ENCODE measurements around the gene MED8. TPM values are rescaled to one million over a fixed set of nuclear protein-coding genes. Genes with fewer than 3 reads are reported as not detected.

Gene MED8
- total and polyA plus RNA-seq, 2 experiments from 2014 or later = 16.6 to 25.7 TPM

DNA sequence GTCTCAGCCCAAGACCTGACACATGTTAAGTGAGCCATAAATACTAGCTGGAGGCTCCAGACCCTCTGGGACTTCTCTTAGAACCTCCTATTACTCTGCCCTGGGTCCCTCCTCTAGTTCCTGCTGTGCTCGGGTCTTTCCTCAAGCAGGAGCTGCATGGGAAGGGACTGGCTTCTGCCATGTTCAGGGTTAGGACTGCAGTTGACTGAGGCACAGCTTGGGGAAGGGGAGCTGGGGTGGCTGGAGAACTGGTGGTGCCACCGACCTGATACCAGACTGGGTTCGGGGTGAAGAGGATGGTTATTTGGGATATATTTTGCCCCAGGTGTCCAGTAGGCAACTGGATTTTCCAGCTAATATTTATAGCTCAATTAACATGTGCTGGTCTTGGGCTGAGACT lies 48.4 kb upstream of the MED8 start:
- no peak overlapping the region for H3K4me3 ChIP-seq
- H3K4me1 Mint-ChIP-seq = peaks cover 7% of the 10 kb centered on the region
- H3K9me3 Mint-ChIP-seq = no peaks in the 10 kb centered on the region
- DNase-seq (ENCODE audit: low spot score) (no peak), ATAC-seq (no peak)
- H3K36me3 ChIP-seq (ENCODE audit: insufficient read depth) = no peaks in the 10 kb centered on the region
- H3K4me2 ChIP-seq = no peak overlapping the region
- peaks cover 4% of the 10 kb centered on the region for H3K27me3 Mint-ChIP-seq (ENCODE audit: insufficient read depth, low read depth, poor library complexity)
- H3F3A ChIP-seq (replicated peaks; ENCODE audit: low read depth) = no peaks in the 10 kb centered on the region
- H3K79me2 ChIP-seq (replicated peaks; ENCODE audit: insufficient read depth) = no peaks in the 10 kb centered on the region
- peaks cover 6% of the 10 kb centered on the region; the same call in 2 of the 3 replicates for H3K36me3 Mint-ChIP-seq (ENCODE audit: low read depth)
- H4K20me1 ChIP-seq (replicated peaks; ENCODE audit: insufficient read depth) = no peaks in the 10 kb centered on the region
- H3K27me3 ChIP-seq (ENCODE audit: insufficient read depth) = no peaks in the 10 kb centered on the region
- H3K9me2 ChIP-seq (ENCODE audit: insufficient read depth) = no peaks in the 10 kb centered on the region
- no peak for TF ChIP-seq POLR2AphosphoS5 (IDR thresholded peaks at IDR 0.05; ENCODE audit: low read depth)
- no peak for TF ChIP-seq NANOG (IDR thresholded peaks at IDR 0.05; ENCODE audit: borderline replicate concordance)
- no peak for TF ChIP-seq EZH2phosphoT487 (IDR thresholded peaks at IDR 0.05; ENCODE audit: unreplicated experiment)
- no peak for TF ChIP-seq STAT1 (IDR thresholded peaks at IDR 0.05; ENCODE audit: unreplicated experiment)
- no peak for TF ChIP-seq REST (IDR thresholded peaks at IDR 0.05; ENCODE audit: unreplicated experiment)
- TF ChIP-seq ZNF114 (CRISPR knock-in tag; IDR thresholded peaks at IDR 0.05) = no peak
- TF ChIP-seq, protein P1, sequence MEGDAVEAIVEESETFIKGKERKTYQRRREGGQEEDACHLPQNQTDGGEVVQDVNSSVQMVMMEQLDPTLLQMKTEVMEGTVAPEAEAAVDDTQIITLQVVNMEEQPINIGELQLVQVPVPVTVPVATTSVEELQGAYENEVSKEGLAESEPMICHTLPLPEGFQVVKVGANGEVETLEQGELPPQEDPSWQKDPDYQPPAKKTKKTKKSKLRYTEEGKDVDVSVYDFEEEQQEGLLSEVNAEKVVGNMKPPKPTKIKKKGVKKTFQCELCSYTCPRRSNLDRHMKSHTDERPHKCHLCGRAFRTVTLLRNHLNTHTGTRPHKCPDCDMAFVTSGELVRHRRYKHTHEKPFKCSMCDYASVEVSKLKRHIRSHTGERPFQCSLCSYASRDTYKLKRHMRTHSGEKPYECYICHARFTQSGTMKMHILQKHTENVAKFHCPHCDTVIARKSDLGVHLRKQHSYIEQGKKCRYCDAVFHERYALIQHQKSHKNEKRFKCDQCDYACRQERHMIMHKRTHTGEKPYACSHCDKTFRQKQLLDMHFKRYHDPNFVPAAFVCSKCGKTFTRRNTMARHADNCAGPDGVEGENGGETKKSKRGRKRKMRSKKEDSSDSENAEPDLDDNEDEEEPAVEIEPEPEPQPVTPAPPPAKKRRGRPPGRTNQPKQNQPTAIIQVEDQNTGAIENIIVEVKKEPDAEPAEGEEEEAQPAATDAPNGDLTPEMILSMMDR (conservative IDR thresholded peaks at IDR 0.05; ENCODE audit: low read depth in 2 of 2) = no peak
- TF ChIP-seq CREB1 (CRISPR knock-in tag; IDR thresholded peaks at IDR 0.05; ENCODE audit: low read depth) = no peak
- TF ChIP-seq, protein P2, sequence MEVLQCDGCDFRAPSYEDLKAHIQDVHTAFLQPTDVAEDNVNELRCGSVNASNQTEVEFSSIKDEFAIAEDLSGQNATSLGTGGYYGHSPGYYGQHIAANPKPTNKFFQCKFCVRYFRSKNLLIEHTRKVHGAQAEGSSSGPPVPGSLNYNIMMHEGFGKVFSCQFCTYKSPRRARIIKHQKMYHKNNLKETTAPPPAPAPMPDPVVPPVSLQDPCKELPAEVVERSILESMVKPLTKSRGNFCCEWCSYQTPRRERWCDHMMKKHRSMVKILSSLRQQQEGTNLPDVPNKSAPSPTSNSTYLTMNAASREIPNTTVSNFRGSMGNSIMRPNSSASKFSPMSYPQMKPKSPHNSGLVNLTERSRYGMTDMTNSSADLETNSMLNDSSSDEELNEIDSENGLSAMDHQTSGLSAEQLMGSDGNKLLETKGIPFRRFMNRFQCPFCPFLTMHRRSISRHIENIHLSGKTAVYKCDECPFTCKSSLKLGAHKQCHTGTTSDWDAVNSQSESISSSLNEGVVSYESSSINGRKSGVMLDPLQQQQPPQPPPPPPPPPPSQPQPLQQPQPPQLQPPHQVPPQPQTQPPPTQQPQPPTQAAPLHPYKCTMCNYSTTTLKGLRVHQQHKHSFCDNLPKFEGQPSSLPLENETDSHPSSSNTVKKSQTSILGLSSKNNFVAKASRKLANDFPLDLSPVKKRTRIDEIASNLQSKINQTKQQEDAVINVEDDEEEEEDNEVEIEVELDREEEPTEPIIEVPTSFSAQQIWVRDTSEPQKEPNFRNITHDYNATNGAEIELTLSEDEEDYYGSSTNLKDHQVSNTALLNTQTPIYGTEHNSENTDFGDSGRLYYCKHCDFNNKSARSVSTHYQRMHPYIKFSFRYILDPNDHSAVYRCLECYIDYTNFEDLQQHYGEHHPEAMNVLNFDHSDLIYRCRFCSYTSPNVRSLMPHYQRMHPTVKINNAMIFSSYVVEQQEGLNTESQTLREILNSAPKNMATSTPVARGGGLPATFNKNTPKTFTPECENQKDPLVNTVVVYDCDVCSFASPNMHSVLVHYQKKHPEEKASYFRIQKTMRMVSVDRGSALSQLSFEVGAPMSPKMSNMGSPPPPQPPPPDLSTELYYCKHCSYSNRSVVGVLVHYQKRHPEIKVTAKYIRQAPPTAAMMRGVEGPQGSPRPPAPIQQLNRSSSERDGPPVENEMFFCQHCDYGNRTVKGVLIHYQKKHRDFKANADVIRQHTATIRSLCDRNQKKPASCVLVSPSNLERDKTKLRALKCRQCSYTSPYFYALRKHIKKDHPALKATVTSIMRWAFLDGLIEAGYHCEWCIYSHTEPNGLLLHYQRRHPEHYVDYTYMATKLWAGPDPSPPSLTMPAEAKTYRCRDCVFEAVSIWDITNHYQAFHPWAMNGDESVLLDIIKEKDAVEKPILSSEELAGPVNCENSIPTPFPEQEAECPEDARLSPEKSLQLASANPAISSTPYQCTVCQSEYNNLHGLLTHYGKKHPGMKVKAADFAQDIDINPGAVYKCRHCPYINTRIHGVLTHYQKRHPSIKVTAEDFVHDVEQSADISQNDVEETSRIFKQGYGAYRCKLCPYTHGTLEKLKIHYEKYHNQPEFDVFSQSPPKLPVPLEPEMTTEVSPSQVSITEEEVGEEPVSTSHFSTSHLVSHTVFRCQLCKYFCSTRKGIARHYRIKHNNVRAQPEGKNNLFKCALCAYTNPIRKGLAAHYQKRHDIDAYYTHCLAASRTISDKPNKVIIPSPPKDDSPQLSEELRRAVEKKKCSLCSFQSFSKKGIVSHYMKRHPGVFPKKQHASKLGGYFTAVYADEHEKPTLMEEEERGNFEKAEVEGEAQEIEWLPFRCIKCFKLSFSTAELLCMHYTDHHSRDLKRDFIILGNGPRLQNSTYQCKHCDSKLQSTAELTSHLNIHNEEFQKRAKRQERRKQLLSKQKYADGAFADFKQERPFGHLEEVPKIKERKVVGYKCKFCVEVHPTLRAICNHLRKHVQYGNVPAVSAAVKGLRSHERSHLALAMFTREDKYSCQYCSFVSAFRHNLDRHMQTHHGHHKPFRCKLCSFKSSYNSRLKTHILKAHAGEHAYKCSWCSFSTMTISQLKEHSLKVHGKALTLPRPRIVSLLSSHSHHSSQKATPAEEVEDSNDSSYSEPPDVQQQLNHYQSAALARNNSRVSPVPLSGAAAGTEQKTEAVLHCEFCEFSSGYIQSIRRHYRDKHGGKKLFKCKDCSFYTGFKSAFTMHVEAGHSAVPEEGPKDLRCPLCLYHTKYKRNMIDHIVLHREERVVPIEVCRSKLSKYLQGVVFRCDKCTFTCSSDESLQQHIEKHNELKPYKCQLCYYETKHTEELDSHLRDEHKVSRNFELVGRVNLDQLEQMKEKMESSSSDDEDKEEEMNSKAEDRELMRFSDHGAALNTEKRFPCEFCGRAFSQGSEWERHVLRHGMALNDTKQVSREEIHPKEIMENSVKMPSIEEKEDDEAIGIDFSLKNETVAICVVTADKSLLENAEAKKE (CRISPR knock-in tag; IDR thresholded peaks at IDR 0.05) = no peak
- TF ChIP-seq JUNB (IDR thresholded peaks at IDR 0.05; ENCODE audit: unreplicated experiment) = no peak
- H3K4me1 ChIP-seq (ENCODE audit: insufficient read depth) = no peaks in the 10 kb centered on the region
- no peak overlapping the region for H3K27ac ChIP-seq (ENCODE audit: low read depth)
- no peak overlapping the region for H3K27ac Mint-ChIP-seq
- H2AFZ ChIP-seq = no peak overlapping the region
- H3K4me3 Mint-ChIP-seq = no peak overlapping the region

All from GM23338 (cell line).